Endothelial cell of coronary artery (primary cell): Measurements from ENCODE around the gene UBE2QL1. TPM values are rescaled to one million over a fixed set of nuclear protein-coding genes. Genes with fewer than 3 reads are reported as not detected.

Experiments used
- total RNA-seq: library from RNA; depleted of rRNA; stranded (reverse); fragments of >200 nt; gene quantifications from 2 replicates; pipeline ENCODE4 v1.2.3, GENCODE V29; 2014

The UBE2QL1 gene
- under 0.01 and 0.09 TPM in 2 replicates for total RNA-seq

GRCh38 chr5:6448622-6449464 lies at the start of gene UBE2QL1:
Gene UBE2QL1, plus strand, starts transcription at chr5:6448859. Its CDS starts 35 bp downstream, at chr5:6448894.

Other genes with a start within 250 kb of the UBE2QL1 start
- 10.5 and 10.7 TPM in 2 replicates for gene MED10, start 70.3 kb upstream of the UBE2QL1 start, total RNA-seq
- gene NSUN2, start 184.2 kb downstream of the UBE2QL1 start, total RNA-seq = 70.7 and 85.0 TPM in 2 replicates
- 6.8 and 13.0 TPM in 2 replicates for gene SRD5A1, start 184.6 kb downstream of the UBE2QL1 start, total RNA-seq